ENCODE data around the gene ARMC12. TPM values are rescaled to one million over a fixed set of nuclear protein-coding genes. Genes with fewer than 3 reads are reported as not detected.
"Not testable (repeated sequence)": the region's sequence is repeated elsewhere in the genome, so short reads cannot be mapped to it uniquely, and the experiment has no call there.

The ARMC12 gene
- 0.80 TPM for total RNA-seq

DNA sequence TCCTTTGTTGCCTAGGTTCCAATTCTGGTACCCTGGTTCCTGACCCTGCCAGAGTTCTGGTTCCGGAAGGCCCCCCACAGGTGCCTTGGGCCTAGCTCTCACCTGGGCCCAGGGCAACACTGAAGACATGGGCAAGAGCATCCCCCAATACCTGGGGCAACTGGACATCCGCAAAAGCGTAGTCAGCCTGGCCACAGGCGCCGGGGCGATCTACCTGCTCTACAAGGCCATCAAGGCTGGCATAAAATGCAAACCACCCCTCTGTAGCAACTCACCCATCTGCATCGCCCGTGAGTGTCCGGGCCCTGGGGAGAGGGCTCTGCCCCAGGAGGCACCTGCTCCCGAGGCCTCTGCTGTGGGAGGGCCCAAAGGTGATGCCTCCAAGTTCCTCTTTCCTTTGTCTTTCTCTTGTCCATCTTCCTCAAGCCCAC is at the start of gene ARMC12:
TSS of gene ARMC12 (plus strand) at position 51 of the 431 bp plus-strand sequence. CDS start at position 128, 77 bp downstream.
- DNase-seq (ENCODE audit: low spot score) (no peak), ATAC-seq (peak; percentile 1)
- intact Hi-C loops (cut with DNase I), result loop anchor here (2.0 kb wide), 1 partner anchor 152 kb away; no protein-coding TSS in a partner anchor

GRCh38 chr6:35687658-35688604 is 48.9 kb upstream of the ARMC12 start:
- intact Hi-C loops (cut with DNase I), result loop anchor here (2.0 kb wide), 1 partner anchor 41 kb away; no protein-coding TSS in a partner anchor

GRCh38 chr6:35688605-35689322 is 48.1 kb upstream of the ARMC12 start, which contains the start of gene FKBP5:
FKBP5 (minus strand) TSS chr6:35688915; CDS start chr6:35642824, 46,091 bp downstream.
- DNase-seq (ENCODE audit: low spot score), result peak; percentile 96
- intact Hi-C loops (cut with DNase I), result loop anchor here (2.0 kb wide), 1 partner anchor 40 kb away; no protein-coding TSS in a partner anchor
- peak; percentile 93 for ATAC-seq

More at GRCh38 chr6:35687658-35688604, 48.9 kb upstream of the ARMC12 start:
- DNase-seq (ENCODE audit: low spot score), result peak; percentile 74
- peak; percentile 4 for ATAC-seq

- ATAC-seq; DNase-seq (ENCODE audit: low spot score); intact Hi-C loops (cut with DNase I): not testable (repeated sequence)
Measured at GRCh38 chr6:35690006-35690405, 46.8 kb upstream of the ARMC12 start.

- intact Hi-C loops (cut with DNase I), result no loop called here
Measured at GRCh38 chr6:35690484-35690883, 46.3 kb upstream of the ARMC12 start.

DNA sequence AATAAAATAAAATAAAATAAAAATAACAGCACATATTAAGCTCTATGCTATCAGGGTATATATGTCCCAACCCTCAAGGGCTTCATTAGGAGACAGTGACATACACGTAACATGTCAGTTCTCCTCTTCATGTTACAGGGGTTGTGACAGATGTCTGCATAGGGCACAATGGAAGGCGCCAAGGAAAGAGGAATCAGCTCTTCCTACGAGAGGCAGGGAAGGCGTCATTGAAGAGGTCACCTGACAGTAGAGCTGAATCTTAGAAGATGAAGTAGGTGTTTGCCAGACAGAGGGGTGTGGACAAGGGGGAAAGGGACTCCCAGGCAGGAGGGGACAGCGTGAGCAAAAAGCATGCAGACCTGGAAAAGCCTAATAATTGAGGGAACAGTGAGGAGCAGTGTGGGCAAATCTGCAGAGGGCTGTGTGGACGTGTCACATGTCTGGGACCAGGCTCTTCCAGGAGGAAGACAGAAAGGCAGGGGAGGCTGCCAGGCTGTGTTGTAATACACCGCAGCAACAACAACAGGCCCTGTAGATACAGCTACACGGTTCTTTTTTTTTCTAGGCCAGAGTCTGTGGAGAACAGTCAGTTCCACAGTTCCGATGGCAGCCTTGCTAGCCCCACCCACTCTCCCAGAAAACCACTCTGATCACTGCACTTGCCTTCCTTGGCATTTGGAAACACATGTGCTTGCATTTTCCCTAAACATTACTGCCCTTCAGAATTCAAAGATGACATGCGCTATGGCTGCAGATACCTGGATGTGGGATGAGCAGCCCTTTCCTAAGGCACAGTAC is 45.6 kb upstream of the ARMC12 start:
- ATAC-seq, result peak; percentile 90
- DNase-seq (ENCODE audit: low spot score), result peak; percentile 86
- intact Hi-C loops (cut with DNase I), result no loop called here

More at GRCh38 chr6:35690484-35690883, 46.3 kb upstream of the ARMC12 start:
- ATAC-seq (no peak), DNase-seq (ENCODE audit: low spot score) (no peak)

DNA sequence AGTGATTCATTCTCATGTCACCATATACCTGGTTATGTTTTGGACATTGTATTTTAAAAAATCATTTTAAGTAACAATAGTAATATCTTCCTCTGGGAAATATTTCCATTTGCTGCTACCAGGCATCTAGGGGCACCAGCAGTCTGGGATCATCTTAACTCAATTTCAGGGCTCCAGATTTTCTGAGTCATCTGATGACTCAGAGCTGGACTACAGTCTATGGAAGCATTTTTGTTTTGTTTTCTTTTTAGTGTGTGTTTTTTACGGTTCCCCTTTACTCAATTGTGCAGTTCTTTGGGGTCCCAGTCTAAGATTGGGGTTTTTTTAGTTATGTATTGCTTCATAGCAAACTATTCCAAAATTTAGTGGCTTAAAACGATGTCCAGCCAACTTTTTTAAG is 42.4 kb upstream of the ARMC12 start:
- DNase-seq (ENCODE audit: low spot score), result no peak
- ATAC-seq, result no peak
- intact Hi-C loops (cut with DNase I), result no loop called here

DNA sequence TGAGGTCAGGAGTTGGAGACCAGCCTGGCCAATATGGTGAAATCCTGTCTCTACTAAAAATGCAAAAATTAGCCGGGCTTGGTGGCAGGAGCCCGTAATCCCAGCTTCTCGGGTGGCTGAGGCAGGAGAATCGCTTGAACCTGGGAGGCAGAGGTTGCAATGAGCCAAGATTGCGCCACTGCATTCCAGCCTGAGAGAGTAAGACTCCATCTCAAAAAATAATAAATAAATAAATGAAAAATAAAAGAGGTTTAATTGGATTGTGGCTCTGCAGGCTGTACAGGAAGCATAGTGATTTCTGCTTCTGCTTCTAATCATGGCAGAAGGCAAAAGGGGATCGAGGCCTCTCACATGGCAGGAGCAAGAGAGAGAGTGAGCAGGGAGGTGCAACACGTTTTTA is 38.4 kb upstream of the ARMC12 start:
- DNase-seq (ENCODE audit: low spot score); ATAC-seq; intact Hi-C loops (cut with DNase I): not testable (repeated sequence)

DNA sequence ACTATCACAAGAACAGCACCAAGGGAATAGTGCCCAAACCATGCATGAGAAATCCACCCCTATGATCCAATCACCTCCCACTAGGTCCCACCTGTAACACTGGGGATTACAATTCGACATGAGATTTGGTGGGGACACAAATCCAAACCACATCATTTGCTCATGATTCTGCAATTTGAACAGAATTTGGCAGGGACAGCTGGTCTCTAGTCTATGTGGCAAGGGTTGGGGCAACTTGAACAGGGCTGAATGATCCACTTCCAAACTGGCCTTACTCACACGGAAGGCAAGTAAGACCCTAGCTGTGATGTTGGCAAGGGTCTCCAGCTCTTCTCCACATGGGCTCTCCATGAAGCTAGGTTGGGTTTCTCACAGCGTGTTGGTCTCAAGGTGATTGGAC is 38.0 kb upstream of the ARMC12 start:
- DNase-seq (ENCODE audit: low spot score) (no peak), ATAC-seq (no peak)
- intact Hi-C loops (cut with DNase I), result no loop called here

DNA sequence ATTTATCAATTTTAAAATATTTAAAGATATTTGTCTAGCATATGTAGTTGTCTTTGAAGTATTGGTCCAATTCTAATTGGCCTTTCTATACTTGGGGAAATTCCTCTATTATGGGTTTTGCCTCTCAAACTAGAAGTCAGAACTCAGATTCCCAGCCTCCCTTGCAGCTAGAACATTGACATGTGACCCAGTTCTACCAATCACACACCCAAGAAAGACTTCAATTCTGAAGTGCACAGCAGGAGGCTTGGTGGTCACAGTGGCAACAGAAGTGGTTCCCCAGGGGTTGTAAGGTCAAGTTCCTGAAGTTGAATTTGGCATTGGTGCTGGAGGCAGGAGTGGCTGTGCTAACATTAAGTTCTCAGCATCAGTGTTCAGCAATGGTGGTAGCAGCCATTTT is 33.3 kb upstream of the ARMC12 start:
- intact Hi-C loops (cut with DNase I), result no loop called here

DNA sequence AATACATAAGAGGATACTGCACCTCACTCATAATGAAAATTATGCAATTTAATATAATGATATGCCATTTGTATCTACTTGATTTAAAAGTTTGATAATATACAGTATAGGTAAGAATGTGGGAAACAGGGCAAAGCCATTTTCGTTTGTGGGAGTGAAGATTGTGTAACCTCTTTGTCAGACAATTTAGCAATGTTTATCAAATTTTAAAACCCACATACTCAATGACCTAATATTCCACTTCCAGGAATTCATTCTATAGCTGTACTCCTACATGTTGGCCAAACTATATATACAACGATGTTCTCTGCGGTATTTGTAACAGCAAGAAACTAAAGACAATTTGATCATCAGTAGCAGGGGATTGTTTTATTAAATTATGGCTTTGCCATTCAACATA is 30.4 kb upstream of the ARMC12 start:
- no peak for DNase-seq (ENCODE audit: low spot score)
- intact Hi-C loops (cut with DNase I), result no loop called here
- ATAC-seq, result no peak

More for the DNA sequence above, 33.3 kb upstream of the ARMC12 start:
- no peak for DNase-seq (ENCODE audit: low spot score)
- ATAC-seq, result no peak

DNA sequence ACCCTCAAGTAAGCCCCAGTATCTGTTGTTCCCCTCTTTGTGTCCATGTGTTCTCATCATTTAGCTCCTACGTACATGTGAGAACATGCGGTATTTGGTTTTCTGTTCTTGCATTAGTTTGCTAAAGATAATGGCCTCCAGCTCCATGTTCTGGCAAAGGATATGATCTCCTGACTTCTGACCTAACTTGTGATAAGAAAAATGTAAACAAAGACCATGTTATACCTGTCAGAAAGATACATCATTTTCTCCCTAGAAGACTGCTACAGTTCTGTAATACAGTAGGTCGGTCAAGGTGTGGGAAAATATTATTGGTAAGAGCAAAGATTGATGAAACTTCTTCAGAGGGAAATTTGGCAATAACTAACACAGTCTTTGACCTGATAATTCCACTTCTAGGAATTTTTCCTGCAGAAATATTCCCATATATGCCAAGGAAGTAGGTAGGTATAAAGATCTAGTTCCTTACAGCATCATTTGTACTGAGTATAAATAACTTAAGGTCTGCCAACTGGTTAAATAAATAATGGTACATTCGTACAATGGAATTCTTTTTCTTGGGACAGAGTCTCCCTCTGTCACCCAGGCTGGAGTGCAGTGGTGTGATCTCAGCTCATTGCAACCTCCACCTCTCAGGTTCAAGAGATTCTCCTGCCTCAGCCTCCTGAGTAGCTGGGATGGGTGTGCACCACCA is 29.0 kb upstream of the ARMC12 start:
- intact Hi-C loops (cut with DNase I), result no loop called here
- no peak for DNase-seq (ENCODE audit: low spot score)
- ATAC-seq, result no peak

DNA sequence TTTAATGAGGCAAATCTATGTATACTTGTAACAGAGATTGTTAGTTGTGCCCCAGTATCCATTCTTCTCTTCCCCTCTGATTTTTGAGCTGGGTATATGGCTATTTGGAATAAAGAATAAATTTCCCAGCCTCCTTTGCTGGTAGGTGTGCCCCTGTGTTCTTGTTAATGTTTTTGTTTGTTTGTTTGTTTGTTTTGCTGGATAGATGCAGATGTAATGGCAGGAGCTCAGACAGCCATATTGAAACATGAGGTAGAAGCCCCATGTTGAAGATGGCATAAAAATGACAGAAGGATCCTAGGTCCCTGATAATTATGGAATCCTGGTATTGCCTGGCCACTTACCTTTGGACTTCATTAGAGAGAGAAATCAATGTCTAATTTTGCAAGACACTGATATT is 28.2 kb upstream of the ARMC12 start:
- no peak for DNase-seq (ENCODE audit: low spot score)
- ATAC-seq, result no peak
- intact Hi-C loops (cut with DNase I), result no loop called here

DNA sequence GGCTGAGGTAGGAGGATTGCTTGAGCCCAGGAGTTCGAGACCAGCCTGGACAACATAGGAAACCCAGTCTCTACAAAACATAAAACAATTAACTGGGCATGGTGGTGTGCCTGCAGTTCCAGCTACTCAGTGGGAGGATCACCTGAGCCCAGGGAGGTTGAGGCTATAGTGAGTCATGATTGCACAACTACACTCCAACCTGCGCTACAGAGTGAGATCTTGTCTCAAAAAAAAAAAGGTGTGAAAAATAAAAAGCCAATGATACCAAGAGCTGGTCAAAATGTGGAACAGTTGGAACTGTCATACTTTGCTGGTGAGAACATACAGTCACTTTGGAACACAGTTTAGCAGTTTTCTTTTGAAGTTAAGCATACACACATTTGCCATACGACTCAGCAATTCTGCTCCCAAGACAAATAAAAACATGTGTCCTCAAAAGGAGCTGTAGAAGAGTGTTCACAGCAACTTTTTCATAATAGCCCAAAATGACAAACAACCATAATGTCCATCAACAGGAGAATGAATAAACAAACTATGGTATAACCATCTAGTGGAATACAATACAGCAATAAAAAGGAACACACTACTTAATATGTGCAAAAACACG is 26.5 kb upstream of the ARMC12 start:
- intact Hi-C loops (cut with DNase I), result no loop called here
- DNase-seq (ENCODE audit: low spot score) (peak; percentile 2), ATAC-seq (no peak)

GRCh38 chr6:35711731-35712130 is 25.1 kb upstream of the ARMC12 start:
- intact Hi-C loops (cut with DNase I), result no loop called here
- ATAC-seq, result no peak
- DNase-seq (ENCODE audit: low spot score), result no peak

- intact Hi-C loops (cut with DNase I), result no loop called here
- ATAC-seq (no peak), DNase-seq (ENCODE audit: low spot score) (peak; percentile 17)
Measured at GRCh38 chr6:35713006-35713767, 23.6 kb upstream of the ARMC12 start.

GRCh38 chr6:35716798-35717197 is 20.0 kb upstream of the ARMC12 start:
- ATAC-seq (no peak), DNase-seq (ENCODE audit: low spot score) (peak; percentile 30)
- intact Hi-C loops (cut with DNase I), result no loop called here

Measured in sciatic nerve (tissue), 2 donors.